ENCODE measurements around the gene APOL6.

The APOL6 gene

DNA sequence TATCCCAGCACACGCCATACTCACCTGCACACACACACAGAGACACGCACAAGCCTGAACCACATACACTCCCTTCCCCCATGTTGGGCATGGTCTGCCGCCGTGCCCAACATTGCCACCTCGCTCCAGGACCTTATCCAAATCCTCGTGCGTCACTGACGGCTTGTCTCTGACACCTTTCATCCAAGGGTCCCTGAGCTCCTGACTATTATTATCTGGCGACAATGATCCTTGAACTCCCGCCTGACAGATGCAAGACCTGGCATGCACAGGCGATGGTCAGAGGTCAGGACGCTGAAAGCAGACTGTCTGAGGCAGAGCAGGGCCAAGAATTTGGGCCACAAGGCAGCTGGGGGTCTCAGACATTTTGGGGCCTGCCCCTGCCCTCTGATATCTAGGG is 35.3 kb upstream of the APOL6 start:
- WGBS = 93% methylated on average over 12 of the region's 12 CpGs
- H2BK15ac ChIP-seq (ENCODE audit: low read depth, poor library complexity, severe bottlenecking) = no peak overlapping the region
- H3K36me3 ChIP-seq (ENCODE audit: control insufficient read depth in 1 of 2, insufficient read depth in 2 of 2, low read depth in 1 of 2, low read length in 2 of 2) = no peaks in the 10 kb centered on the region
- H2AFZ ChIP-seq (ENCODE audit: low read depth, low read length) = no peak overlapping the region
- H4K91ac ChIP-seq (ENCODE audit: low read length) = peak overlapping the region; percentile 37
- H2BK120ac ChIP-seq (ENCODE audit: low read depth, low read length) = no peak overlapping the region
- no peak overlapping the region for H3K4me3 ChIP-seq (ENCODE audit: insufficient read depth in 1 of 2, low read depth in 1 of 2, low read length in 2 of 2)
- no peak overlapping the region for H4K8ac ChIP-seq (ENCODE audit: low read length)
- H3K4me1 ChIP-seq (ENCODE audit: control insufficient read depth, insufficient read depth, low read depth, low read length) = no peaks in the 10 kb centered on the region
- H3K27me3 ChIP-seq (ENCODE audit: control insufficient read depth in 1 of 2, insufficient read depth in 1 of 2, low read length in 2 of 2) = peaks cover 35 to 54% of the 10 kb centered on the region in 2 experiments
- H2BK12ac ChIP-seq (ENCODE audit: low read length in 2 of 2) = no peak overlapping the region
- no peak overlapping the region for H3K4ac ChIP-seq (ENCODE audit: low read depth in 1 of 2, low read length in 2 of 2)
- no peak overlapping the region for H3K9ac ChIP-seq (ENCODE audit: low read length)
- H3K23ac ChIP-seq (ENCODE audit: low read length in 2 of 2) = no peak overlapping the region
- H2AK5ac ChIP-seq (ENCODE audit: low read length, severe bottlenecking) = no peak overlapping the region
- H3K4me2 ChIP-seq (ENCODE audit: low read length, poor library complexity, severe bottlenecking) = no peak overlapping the region
- no peaks in the 10 kb centered on the region for H3K79me1 ChIP-seq (replicated peaks; ENCODE audit: low read length, poor library complexity, severe bottlenecking)
- H3K27ac ChIP-seq (ENCODE audit: low read length, poor library complexity, severe bottlenecking) = no peak overlapping the region
- H3K9me3 ChIP-seq (ENCODE audit: control insufficient read depth, low read length) = no peaks in the 10 kb centered on the region
- no peak overlapping the region for H3K18ac ChIP-seq (ENCODE audit: low read depth in 1 of 2, low read length in 2 of 2)
- H2BK5ac ChIP-seq (ENCODE audit: low read depth, low read length, poor library complexity, severe bottlenecking) = no peak overlapping the region
- no peak overlapping the region for H3K14ac ChIP-seq (ENCODE audit: low read length in 2 of 2)
- DNase-seq = no peak

GRCh38 chr22:35614404-35614803 is 33.8 kb upstream of the APOL6 start:
- peaks cover 20 to 51% of the 10 kb centered on the region in 2 experiments for H3K27me3 ChIP-seq (ENCODE audit: control insufficient read depth in 1 of 2, insufficient read depth in 1 of 2, low read length in 2 of 2)
- H3K79me1 ChIP-seq (replicated peaks; ENCODE audit: low read length, poor library complexity, severe bottlenecking) = no peaks in the 10 kb centered on the region
- no peaks in the 10 kb centered on the region for H3K9me3 ChIP-seq (ENCODE audit: control insufficient read depth, low read length)
- no peak overlapping the region for H2BK12ac ChIP-seq (ENCODE audit: low read length in 2 of 2)
- 100% methylated on average over 1 of the region's 2 CpGs for WGBS
- no peaks in the 10 kb centered on the region for H3K36me3 ChIP-seq (ENCODE audit: control insufficient read depth in 1 of 2, insufficient read depth in 2 of 2, low read depth in 1 of 2, low read length in 2 of 2)
- no peak overlapping the region for H2AFZ ChIP-seq (ENCODE audit: low read depth, low read length)
- no peak overlapping the region for H4K91ac ChIP-seq (ENCODE audit: low read length)
- no peak overlapping the region for H2BK120ac ChIP-seq (ENCODE audit: low read depth, low read length)
- H4K8ac ChIP-seq (ENCODE audit: low read length) = no peak overlapping the region
- H3K4me2 ChIP-seq (ENCODE audit: low read length, poor library complexity, severe bottlenecking) = no peak overlapping the region
- no peaks in the 10 kb centered on the region for H3K4me1 ChIP-seq (ENCODE audit: control insufficient read depth, insufficient read depth, low read depth, low read length)
- no peak overlapping the region for H3K4ac ChIP-seq (ENCODE audit: low read depth in 1 of 2, low read length in 2 of 2)
- no peak overlapping the region for H2BK15ac ChIP-seq (ENCODE audit: low read depth, poor library complexity, severe bottlenecking)
- no peak overlapping the region for H3K4me3 ChIP-seq (ENCODE audit: insufficient read depth in 1 of 2, low read depth in 1 of 2, low read length in 2 of 2)
- H3K18ac ChIP-seq (ENCODE audit: low read depth in 1 of 2, low read length in 2 of 2) = no peak overlapping the region
- no peak overlapping the region for H3K9ac ChIP-seq (ENCODE audit: low read length)
- DNase-seq = no peak
- no peak overlapping the region for H3K27ac ChIP-seq (ENCODE audit: low read length, poor library complexity, severe bottlenecking)
- H3K23ac ChIP-seq (ENCODE audit: low read length in 2 of 2) = no peak overlapping the region
- H3K14ac ChIP-seq (ENCODE audit: low read length in 2 of 2) = no peak overlapping the region
- H2AK5ac ChIP-seq (ENCODE audit: low read length, severe bottlenecking) = no peak overlapping the region
- no peak overlapping the region for H2BK5ac ChIP-seq (ENCODE audit: low read depth, low read length, poor library complexity, severe bottlenecking)

- no peak overlapping the region for H2BK5ac ChIP-seq (ENCODE audit: low read depth, low read length, poor library complexity, severe bottlenecking)
- no peaks in the 10 kb centered on the region for H3K9me3 ChIP-seq (ENCODE audit: control insufficient read depth, low read length)
- H3K4me3 ChIP-seq (ENCODE audit: insufficient read depth in 1 of 2, low read depth in 1 of 2, low read length in 2 of 2) = no peak overlapping the region
- no peak overlapping the region for H3K4ac ChIP-seq (ENCODE audit: low read depth in 1 of 2, low read length in 2 of 2)
- no peak overlapping the region for H3K23ac ChIP-seq (ENCODE audit: low read length in 2 of 2)
- no peak overlapping the region for H2AFZ ChIP-seq (ENCODE audit: low read depth, low read length)
- H3K18ac ChIP-seq (ENCODE audit: low read depth in 1 of 2, low read length in 2 of 2) = no peak overlapping the region
- peaks cover 12 to 45% of the 10 kb centered on the region in 2 experiments for H3K27me3 ChIP-seq (ENCODE audit: control insufficient read depth in 1 of 2, insufficient read depth in 1 of 2, low read length in 2 of 2)
- no peaks in the 10 kb centered on the region for H3K79me1 ChIP-seq (replicated peaks; ENCODE audit: low read length, poor library complexity, severe bottlenecking)
- H3K9ac ChIP-seq (ENCODE audit: low read length) = no peak overlapping the region
- H2BK120ac ChIP-seq (ENCODE audit: low read depth, low read length) = no peak overlapping the region
- H3K4me1 ChIP-seq (ENCODE audit: control insufficient read depth, insufficient read depth, low read depth, low read length) = no peaks in the 10 kb centered on the region
- no peak overlapping the region for H3K14ac ChIP-seq (ENCODE audit: low read length in 2 of 2)
- no peak overlapping the region for H4K91ac ChIP-seq (ENCODE audit: low read length)
- H2BK12ac ChIP-seq (ENCODE audit: low read length in 2 of 2) = no peak overlapping the region
- no peak overlapping the region for H2AK5ac ChIP-seq (ENCODE audit: low read length, severe bottlenecking)
- 86% methylated on average over 6 of the region's 6 CpGs for WGBS
- no peaks in the 10 kb centered on the region for H3K36me3 ChIP-seq (ENCODE audit: control insufficient read depth in 1 of 2, insufficient read depth in 2 of 2, low read depth in 1 of 2, low read length in 2 of 2)
- H3K27ac ChIP-seq (ENCODE audit: low read length, poor library complexity, severe bottlenecking) = no peak overlapping the region
- no peak overlapping the region for H2BK15ac ChIP-seq (ENCODE audit: low read depth, poor library complexity, severe bottlenecking)
- no peak for DNase-seq
- H4K8ac ChIP-seq (ENCODE audit: low read length) = no peak overlapping the region
- no peak overlapping the region for H3K4me2 ChIP-seq (ENCODE audit: low read length, poor library complexity, severe bottlenecking)
These were observed 33.1 kb upstream of the APOL6 start for GRCh38 chr22:35615156-35615555.

GRCh38 chr22:35616043-35616442 is 32.2 kb upstream of the APOL6 start:
- Histone ChIP-seq H3K4ac (ENCODE audit: low read depth in 1 of 2, low read length in 2 of 2) (no peak overlapping the region), H3K18ac (ENCODE audit: low read depth in 1 of 2, low read length in 2 of 2) (no peak overlapping the region), H2AK5ac (ENCODE audit: low read length, severe bottlenecking) (no peak overlapping the region), H2BK5ac (ENCODE audit: low read depth, low read length, poor library complexity, severe bottlenecking) (no peak overlapping the region), H4K91ac (ENCODE audit: low read length) (no peak overlapping the region), H2BK12ac (ENCODE audit: low read length in 2 of 2) (no peak overlapping the region), H3K36me3 (ENCODE audit: control insufficient read depth in 1 of 2, insufficient read depth in 2 of 2, low read depth in 1 of 2, low read length in 2 of 2) (no peaks in the 10 kb centered on the region), H3K4me1 (ENCODE audit: control insufficient read depth, insufficient read depth, low read depth, low read length) (peaks cover 2% of the 10 kb centered on the region), H2BK120ac (ENCODE audit: low read depth, low read length) (no peak overlapping the region), H3K9me3 (ENCODE audit: control insufficient read depth, low read length) (no peaks in the 10 kb centered on the region), H3K27ac (ENCODE audit: low read length, poor library complexity, severe bottlenecking) (no peak overlapping the region), H3K14ac (ENCODE audit: low read length in 2 of 2) (no peak overlapping the region), H3K4me2 (ENCODE audit: low read length, poor library complexity, severe bottlenecking) (no peak overlapping the region), H3K4me3 (ENCODE audit: insufficient read depth in 1 of 2, low read depth in 1 of 2, low read length in 2 of 2) (no peak overlapping the region), H3K23ac (ENCODE audit: low read length in 2 of 2) (no peak overlapping the region), H3K9ac (ENCODE audit: low read length) (no peak overlapping the region), H2BK15ac (ENCODE audit: low read depth, poor library complexity, severe bottlenecking) (no peak overlapping the region), H4K8ac (ENCODE audit: low read length) (no peak overlapping the region), H3K27me3 (ENCODE audit: control insufficient read depth in 1 of 2, insufficient read depth in 1 of 2, low read length in 2 of 2) (peaks cover 5 to 40% of the 10 kb centered on the region in 2 experiments), H3K79me1 (replicated peaks; ENCODE audit: low read length, poor library complexity, severe bottlenecking) (no peaks in the 10 kb centered on the region), H2AFZ (ENCODE audit: low read depth, low read length) (no peak overlapping the region)
- 95% methylated on average over 6 of the region's 7 CpGs for WGBS
- DNase-seq = peak; percentile 43
